Measurements from ENCODE around the gene NUP37.
"Not testable (repeated sequence)": the region's sequence is repeated elsewhere in the genome, so short reads cannot be mapped to it uniquely, and the experiment has no call there.

Gene NUP37

GRCh38 chr12:102119674-102120563 lies at the start of gene NUP37, which contains the start of gene PARPBP:
NUP37 (minus strand) TSS chr12:102120114; CDS start chr12:102118518, 1,596 bp downstream.
PARPBP (plus strand) TSS chr12:102120183; CDS start chr12:102123889, 3,706 bp downstream.
- peak; percentile 79 to 88 (median 87) for DNase-seq (ENCODE audit: low read depth in 2 of 3, low spot score in 1 of 3)

- DNase-seq (ENCODE audit: low read depth in 2 of 3, low spot score in 1 of 3) = no peak
These were observed 48.1 kb upstream of the NUP37 start for GRCh38 chr12:102167821-102168604.

DNA sequence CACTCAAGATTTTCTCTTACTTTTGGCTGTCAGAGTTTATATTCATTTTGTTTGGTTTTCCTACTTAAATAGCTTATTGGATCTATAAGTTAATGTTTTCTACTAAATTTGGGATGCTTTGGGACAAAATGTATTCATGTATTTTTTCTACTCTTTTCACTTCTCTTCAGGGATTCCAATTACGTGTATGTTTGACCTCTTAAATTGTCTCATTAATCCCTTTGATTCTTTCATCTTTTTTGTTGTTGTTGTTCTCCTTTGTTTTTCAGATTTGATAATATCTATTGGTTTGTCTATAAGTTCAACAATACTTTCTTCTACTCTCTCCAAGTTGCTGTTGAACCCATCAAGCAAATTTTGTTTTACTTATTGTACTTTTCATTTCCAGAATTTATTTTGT lies 43.5 kb upstream of the NUP37 start:
- no peak for DNase-seq (ENCODE audit: low read depth in 2 of 3, low spot score in 1 of 3)

GRCh38 chr12:102155206-102155605 lies 35.3 kb upstream of the NUP37 start:
- not testable (repeated sequence) for DNase-seq (ENCODE audit: low read depth in 2 of 3, low spot score in 1 of 3)

DNA sequence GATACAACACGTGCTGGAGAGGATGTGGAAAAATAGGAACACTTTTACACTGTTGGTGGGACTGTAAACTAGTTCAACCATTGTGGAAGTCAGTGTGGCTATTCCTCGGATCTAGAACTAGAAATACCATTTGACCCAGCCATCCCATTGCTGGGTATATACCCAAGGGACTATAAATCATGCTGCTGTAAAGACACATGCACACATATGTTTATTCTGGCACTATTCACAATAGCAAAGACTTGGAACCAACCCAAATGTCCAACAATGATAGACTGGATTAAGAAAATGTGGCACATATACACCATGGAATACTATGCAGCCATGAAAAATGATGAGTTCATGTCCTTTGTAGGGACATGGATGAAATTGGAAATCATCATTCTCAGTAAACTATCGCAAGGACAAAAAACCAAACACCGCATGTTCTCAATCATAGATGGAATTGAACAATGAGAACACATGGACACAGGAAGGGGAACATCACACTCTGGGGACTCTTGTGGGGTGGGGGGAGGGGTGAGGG lies 27.2 kb upstream of the NUP37 start:
- DNase-seq (ENCODE audit: low read depth in 2 of 3, low spot score in 1 of 3) = not testable (repeated sequence)

DNA sequence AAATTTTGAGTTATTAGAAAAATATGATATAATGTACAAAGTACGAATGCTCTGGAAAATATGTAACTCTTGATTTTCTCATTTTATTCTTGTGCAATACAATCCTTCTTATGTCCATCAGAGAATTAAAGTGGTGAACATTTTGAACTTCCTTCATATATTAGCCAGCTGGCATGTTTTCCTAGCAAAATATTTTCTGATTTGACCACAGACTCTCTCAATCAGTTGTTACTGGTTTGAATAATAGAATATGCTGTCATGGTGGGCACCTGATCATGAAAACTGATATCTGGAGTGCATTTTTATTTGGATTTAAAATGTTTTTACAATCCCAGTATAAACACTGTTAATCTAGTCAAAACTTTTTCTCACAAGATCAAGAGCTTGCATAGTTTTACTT lies 24.3 kb upstream of the NUP37 start:
- no peak for DNase-seq (ENCODE audit: low read depth in 2 of 3, low spot score in 1 of 3)

DNA sequence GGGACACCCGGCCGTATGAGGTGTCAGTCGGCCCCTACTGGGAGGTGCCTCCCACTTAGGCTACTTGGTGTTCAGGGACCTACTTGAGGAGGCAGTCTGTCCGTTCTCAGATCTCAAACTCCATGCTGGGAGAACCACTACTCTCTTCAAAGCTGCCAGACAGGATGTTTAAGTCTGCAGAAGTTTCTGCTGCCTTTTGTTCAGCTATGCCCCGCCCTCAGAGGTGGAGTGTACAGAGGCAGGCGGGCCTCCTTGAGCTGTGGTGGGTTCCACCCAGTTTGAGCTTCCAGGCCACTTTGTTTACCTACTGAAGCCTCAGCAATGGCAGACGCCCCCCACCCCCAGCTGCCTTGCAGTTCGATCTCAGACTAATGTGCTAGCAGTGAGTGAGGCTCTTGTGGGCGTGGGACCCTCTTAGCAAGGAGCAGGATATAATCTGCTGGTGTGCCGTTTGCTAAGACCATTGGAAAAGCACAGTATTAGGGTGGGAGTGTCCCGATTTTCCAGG lies 23.0 kb upstream of the NUP37 start:
- DNase-seq (ENCODE audit: low read depth in 2 of 3, low spot score in 1 of 3) = not testable (repeated sequence)

- DNase-seq (ENCODE audit: low read depth in 2 of 3, low spot score in 1 of 3) = not testable (repeated sequence)
These were observed 17.7 kb upstream of the NUP37 start for GRCh38 chr12:102137619-102138018.

GRCh38 chr12:102131442-102131841 lies 11.5 kb upstream of the NUP37 start:
- DNase-seq (ENCODE audit: low read depth in 2 of 3, low spot score in 1 of 3) = not testable (repeated sequence)

DNA sequence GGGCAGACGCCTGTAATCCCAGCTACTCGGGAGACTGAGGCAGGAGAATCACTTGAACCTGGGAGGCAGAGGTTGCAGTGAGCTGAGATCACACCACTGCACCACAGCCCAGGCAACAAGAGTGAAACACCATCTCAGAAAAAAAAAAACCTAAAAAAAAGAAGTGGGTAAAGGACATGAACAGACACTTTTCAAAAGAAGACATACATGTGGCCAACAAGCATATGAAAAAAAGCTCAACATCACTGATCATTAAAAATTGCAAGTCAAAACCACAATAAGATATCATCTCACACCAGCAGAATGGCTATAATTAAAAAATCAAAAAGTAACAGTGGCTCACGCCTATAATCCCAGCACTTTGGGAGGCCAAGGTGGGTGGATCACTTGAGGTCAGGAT lies 10.8 kb upstream of the NUP37 start:
- DNase-seq (ENCODE audit: low read depth in 2 of 3, low spot score in 1 of 3) = not testable (repeated sequence)

GRCh38 chr12:102121328-102121727 lies 1.4 kb upstream of the NUP37 start:
- DNase-seq (ENCODE audit: low read depth in 2 of 3, low spot score in 1 of 3) = not testable (repeated sequence)

- no peak for DNase-seq (ENCODE audit: low read depth in 2 of 3, low spot score in 1 of 3)
These were observed 972 bp upstream of the NUP37 start for GRCh38 chr12:102120886-102121285.

- DNase-seq (ENCODE audit: low read depth in 2 of 3, low spot score in 1 of 3) = no peak
These were observed 605 bp upstream of the NUP37 start for GRCh38 chr12:102120564-102120873.

DNA sequence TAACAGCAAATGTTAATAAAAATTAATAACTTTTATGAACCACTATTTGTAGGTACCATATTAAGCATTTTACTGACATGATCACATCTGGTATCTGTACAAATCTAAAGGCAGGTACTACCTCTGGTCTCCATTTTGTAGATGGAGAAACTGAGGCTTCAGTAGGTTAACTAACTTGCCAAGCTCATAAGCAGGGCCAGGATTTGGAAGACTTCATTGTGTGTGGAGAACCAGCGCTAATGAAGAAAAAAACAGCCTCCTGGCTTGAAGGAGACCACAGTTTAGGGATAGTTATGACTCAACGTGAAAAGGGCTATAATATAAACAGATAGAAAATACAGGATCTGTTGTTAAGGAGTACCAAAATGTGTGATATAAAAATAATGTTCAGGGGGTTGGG lies 1.0 kb downstream of the NUP37 start:
- DNase-seq (ENCODE audit: low read depth in 2 of 3, low spot score in 1 of 3) = no peak

GRCh38 chr12:102116392-102116791 lies 3.5 kb downstream of the NUP37 start:
- DNase-seq (ENCODE audit: low read depth in 2 of 3, low spot score in 1 of 3) = no peak

GRCh38 chr12:102114212-102114611 lies 5.7 kb downstream of the NUP37 start:
- DNase-seq (ENCODE audit: low read depth in 2 of 3, low spot score in 1 of 3) = no peak

GRCh38 chr12:102110782-102111181 lies 9.1 kb downstream of the NUP37 start:
- no peak for DNase-seq (ENCODE audit: low read depth in 2 of 3, low spot score in 1 of 3)

GRCh38 chr12:102107970-102108369 lies 11.9 kb downstream of the NUP37 start:
- no peak for DNase-seq (ENCODE audit: low read depth in 2 of 3, low spot score in 1 of 3)

GRCh38 chr12:102106905-102107304 lies 13.0 kb downstream of the NUP37 start:
- DNase-seq (ENCODE audit: low read depth in 2 of 3, low spot score in 1 of 3) = no peak

- DNase-seq (ENCODE audit: low read depth in 2 of 3, low spot score in 1 of 3) = no peak
These were observed 23.1 kb downstream of the NUP37 start for GRCh38 chr12:102096855-102097254.

- no peak for DNase-seq (ENCODE audit: low read depth in 2 of 3, low spot score in 1 of 3)
These were observed 24.1 kb downstream of the NUP37 start for GRCh38 chr12:102095677-102096263.
